Fibroblast of peridontal ligament (primary cell): Measurements from ENCODE around the gene CA9.

Source experiments
- DNase-seq: peaks from one replicate; pipeline ENCODE4 v3.0.0-alpha.2; 2010; ENCODE audit errors: extremely low read depth

Gene CA9

DNA sequence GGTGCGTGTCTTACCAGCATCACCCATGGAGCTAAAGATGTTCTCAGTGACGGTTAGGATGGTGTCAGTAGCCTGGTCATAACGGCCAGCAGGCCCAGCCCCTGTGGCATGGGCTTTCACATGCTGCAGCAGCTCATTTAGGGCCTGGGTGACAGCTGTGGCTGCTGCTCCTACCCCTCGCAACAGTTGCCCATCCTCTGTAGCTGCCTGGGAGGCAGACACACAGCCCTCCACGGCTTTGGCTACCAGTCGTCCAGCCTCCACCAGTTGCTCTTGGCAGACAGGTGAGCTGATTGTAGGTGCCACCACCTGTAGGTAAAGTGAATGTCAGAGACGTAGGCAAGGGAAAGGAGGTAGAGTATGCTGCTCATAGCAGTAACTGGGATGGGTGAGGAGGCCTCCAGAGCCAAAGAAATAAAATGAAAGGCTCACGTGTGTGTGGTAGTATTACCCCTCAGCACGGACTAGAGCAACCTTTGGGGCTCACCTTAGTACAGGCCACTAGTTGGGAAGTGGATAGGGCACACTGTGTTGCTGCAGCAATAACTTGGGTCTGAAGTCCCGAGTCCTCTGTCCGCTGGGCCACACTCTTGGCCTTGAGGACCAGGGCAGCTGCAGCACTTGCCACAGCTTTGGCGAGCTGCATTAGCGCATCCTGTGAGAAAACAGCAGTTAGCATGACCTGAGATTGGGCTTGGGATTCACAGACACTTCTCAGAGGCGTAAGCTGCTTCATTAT, 43.6 kb downstream of the CA9 start:
- DNase-seq, result no peak

DNA sequence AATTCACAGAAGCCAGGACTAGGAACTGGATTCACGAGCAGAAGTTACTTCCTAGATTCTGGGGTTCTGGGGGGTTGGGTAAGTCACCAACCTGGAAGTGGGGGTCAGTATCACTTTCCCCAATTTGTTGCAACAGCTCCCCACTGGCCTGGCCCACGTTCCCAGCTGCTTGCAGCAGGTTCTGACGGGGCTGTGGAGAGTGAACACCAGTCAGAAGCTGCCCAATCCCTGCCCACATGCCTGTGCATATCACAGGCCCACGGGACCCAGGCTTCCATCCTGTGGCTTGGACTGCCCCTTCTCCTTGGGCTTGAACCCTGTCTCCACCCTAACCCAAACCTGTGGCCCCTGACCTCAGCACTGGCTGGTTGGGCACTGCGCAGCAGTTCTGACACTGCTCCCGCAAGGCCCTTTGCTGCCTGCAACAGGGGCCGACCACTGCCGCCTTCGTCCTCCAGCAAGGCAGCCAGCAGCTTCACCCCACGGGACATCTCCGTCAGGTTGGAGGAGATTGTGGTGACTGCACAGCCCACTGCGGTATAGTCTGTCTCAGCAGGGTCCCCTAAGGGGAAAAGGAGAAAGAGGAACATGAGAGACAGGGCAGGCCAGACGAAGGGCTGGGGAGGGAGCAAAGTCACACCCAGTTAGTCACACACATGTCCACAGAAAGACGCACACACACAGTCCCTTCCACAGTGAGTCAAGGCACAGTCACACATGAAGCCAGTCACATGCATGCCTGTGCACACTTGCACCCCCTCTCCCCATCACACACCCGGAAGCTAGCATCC, 45.2 kb downstream of the CA9 start:
- no peak for DNase-seq

DNA sequence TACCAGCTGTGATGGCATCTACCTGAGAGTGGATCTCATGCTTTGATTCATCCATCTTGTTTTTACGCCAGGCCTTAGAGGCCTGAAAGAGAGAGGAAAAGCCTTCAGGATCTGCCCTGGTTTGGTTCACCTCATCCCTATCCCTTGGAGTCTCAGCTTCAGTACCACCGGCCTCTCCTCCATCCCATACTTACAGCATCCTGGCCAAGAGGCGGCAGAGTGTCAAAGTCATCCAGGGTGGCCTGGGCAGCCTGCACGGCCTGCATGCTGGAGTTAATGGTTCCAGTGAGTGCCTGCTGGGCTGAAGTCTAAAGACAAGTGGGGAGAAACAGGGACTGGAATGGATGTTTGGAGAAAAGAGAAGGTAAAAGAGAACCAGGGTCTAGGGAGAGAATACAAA, 45.8 kb downstream of the CA9 start:
- DNase-seq, result no peak

DNA sequence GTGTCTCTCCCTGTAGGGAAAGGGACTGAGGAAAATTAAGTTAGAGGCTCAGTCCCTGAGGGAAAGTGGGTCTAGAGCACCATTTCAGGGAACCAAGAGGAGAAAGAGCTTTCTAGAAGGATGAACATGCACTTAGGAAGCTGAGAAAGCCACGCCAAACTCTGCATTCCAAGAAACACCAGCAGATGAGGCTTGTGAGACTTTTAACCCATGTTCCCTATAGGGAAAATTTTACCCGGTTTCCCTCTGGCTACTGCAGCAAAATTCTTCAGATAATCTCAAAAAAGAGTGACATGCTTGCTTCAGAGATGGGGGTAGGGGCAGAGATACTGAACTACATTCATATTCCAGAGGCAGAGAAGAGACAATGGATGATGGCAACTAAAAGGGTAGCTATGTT, 49.7 kb downstream of the CA9 start:
- no peak for DNase-seq

DNA sequence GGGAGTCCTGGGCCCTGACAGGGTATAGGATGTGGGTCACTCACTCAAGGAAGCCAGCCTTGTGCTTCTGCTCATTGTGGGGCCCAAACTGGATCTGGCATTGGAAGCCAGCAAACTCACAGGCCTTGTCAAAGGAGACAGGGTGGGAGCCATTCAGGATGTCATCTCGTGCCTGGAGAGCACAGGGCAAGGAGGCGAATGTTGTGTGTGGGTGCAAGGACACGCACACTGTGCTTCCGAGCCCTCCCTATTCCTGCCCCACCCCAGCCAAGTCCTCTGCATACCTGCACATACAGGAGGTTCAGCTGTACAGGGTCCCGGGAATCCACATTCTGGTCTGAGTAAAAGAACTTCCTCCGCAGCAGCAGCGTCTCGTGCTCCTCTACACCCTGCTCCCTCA, 50.2 kb downstream of the CA9 start:
- no peak for DNase-seq

DNA sequence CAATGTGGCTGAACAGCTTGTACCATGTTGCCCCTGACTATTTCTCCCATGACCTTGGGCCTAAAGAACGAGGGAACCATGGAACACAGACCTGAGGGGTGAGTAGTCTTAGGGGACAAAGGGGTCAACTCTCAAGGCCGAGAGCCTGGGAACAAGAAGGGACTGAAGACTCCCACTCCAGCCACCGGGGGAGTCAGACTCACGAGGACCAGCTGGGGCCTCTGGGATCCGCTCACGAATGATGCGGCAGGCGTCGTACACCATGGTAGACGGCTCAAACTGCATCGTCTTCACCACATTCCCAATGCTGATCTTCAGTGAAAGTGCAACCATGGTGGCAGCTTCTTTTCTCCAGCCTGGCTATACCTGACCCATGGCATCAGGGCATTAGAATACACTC, 51.6 kb downstream of the CA9 start:
- no peak for DNase-seq

DNA sequence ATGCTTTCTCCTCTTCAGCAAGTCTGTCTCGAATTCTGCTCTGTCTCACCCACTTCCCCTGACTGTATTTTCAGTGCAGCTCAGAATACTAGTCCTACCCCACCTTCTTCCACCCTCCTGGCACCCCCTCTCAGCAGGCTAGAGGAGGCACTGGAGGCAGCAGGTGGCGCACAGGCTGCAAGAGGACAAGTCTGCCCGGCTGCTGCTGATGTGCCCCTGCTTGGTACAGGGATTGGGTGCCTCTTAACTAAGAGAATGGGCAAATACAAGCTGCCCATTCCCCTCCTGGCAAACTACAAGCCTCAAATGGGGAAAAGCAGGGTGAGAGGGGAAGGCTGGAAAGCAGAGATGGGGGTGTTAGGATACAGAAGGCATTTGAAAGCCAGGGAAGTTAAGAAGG, 53.2 kb downstream of the CA9 start:
- DNase-seq, result peak; percentile 60

DNA sequence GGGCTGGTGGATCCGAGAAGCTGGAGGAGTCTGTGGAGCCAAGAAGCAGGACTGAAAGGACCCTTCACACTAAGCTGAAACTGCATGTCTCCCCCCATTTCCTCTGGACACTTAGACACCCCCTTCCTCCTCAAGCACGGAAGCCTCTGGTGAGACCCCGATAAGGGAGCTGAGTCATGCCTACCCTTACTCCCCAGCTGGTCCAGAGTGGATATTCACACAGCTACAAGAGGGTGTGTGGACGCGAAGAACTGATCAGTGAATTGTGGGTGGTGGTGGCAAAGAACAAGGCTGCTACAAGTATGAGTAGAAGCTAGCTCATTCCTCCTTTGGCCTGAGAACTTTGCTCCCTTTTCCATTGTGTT, 53.9 kb downstream of the CA9 start:
- DNase-seq, result peak; percentile 7

DNA sequence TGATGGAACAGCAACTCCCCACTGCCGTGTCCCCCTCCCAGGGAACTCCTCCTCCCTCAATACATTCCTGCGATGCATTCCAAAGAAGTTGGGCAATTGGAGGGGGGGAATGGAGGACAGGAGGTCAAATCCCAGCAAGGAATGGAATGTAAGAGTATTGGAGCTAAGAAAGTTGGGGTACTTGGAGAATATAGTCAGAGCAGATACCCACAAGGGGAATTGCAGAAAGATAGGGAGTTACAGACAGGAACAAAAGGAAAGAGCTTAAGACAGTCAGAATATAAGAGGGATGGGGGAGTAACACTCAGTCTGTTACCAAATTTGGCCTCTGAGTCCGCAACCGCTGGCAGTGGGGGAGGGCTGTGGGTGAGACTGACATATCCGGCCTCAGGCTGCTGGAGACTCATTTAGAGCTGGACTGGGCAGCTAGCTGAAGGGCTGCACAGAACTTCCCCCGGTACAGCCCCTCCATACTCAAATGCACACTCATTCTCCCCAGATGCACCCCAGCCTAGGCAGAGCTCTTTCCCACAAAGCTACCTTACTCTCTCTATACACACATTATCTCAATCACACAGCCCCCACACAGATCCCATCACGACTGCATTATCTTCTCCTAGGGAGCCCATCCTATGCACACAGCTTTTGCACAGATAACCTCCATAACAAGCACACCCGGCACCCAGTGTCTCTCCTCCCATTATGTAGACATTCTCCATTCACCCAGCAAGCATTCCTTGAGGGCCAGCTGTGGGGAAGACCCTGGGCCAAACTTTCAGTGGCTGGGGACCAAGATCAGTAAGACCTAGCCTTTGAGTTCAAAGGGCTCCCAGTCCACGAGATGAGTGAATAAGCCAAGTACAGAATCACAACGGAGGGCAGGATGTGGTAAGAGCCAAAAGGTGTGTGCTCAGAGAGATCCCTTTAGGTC, 54.6 kb downstream of the CA9 start:
- peak; percentile 91 for DNase-seq

DNA sequence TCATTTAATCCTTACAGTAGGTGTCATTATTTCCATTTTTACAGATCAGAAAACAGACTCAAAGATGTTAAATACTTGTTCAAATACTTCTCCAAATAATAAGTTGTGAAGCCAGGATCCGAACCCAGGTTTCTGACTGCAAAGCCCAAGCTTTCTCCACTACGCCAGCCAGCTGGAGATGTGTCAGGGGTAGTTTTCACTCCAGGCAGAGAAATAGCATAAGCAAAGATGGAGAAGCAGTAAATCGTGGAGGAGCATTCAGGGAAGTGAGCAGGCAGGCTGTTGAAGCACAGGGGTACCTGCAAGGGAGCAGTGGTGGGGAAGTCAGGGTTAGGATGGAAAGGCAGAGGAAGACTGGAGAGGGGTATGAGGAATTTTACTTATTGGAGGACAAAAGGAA, 55.4 kb downstream of the CA9 start:
- DNase-seq, result peak; percentile 31

DNA sequence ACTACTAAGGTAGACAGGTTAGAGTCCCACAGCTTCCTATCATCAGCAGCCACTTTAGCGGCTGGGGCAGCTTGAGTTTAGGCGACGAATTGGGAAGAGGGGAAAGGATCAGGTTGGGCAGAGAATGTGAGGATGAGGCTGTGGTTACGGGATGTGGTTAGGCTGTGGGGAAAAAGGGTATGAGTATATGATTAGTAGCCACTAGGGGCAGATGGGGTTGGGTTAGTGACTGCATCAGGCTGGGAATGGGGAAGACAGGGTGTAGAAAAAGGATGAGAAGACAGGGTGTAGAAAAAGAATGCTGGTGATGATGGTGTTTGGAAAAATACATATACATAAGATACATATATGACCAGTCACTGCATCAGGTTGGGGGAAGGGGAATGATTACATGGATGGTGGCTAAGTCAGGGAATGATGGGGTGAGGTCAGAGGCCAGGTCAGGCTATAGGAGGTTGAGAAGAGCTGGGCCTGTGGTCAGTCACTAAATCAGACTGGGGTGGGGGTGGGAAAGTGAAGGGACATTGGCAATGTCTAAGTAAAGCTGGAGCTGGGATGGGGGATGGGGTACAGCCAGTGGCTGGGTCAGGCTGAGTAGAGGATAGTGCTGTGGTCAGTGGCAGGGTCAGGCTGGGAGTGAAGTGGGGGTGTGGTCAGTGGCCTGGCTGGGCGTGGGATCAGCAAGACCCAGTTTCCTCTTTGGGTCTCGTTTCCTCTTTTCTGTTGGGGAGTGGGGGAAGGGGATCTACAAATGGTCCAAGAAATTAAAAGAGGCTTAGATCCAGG, 56.2 kb downstream of the CA9 start:
- peak; percentile 86 for DNase-seq

DNA sequence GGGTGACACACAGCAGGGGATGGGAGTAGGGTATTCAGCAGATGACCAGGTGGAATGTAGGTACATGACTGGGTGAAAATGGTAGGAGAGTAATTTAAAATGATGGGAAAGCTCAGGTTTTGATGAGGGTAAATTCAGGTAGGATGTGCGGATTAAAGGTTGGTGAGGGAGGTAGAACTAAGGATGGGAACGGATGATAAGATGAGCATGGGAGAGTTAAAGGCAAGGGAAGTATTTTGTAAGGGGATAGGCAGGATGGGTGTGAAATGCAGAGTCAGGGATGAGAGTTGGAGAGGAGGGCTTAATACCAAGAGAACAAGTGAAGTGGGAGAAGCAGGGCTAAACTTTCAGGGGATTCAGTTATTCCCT, 56.7 kb downstream of the CA9 start:
- peak; percentile 10 for DNase-seq
